Measurements from ENCODE around the gene ABAT. TPM values are rescaled to one million over a fixed set of nuclear protein-coding genes. Genes with fewer than 3 reads are reported as not detected.

The ABAT gene
- total and polyA plus RNA-seq, 10 of the 15 experiments (the other 5 are each of a cell fraction or from before 2014, with no cell fraction given), result 1.0 to 10.6 (median 1.9) TPM

GRCh38 chr16:8626946-8627345, 47.5 kb upstream of the ABAT start:
- TF ChIP-seq CREB1 (IDR thresholded peaks at IDR 0.05; ENCODE audit: low read depth), result no peak
- CTCF ChIA-PET, result no interaction called here
- H3K79me2 ChIP-seq (ENCODE audit: control insufficient read depth, insufficient read depth, low read length), result peaks cover 17% of the 10 kb centered on the region

GRCh38 chr16:8627456-8627855, 47.0 kb upstream of the ABAT start:
- ChIA-PET SMC1A (ENCODE audit: uncharacterized antibody, unreplicated experiment) (no interaction called here), CTCF (no interaction called here), RAD21 (ENCODE audit: unreplicated experiment) (no interaction called here), POLR2A (no interaction called here)
- Histone ChIP-seq H3K36me3 (ENCODE audit: control insufficient read depth in 2 of 2, insufficient read depth in 2 of 2, low read length in 1 of 2) (peaks cover 8 to 22% of the 10 kb centered on the region in 2 experiments), H3K9me3 (replicated peaks; ENCODE audit: control insufficient read depth, insufficient read depth, low read length) (no peaks in the 10 kb centered on the region), H3K9ac (ENCODE audit: control insufficient read depth, insufficient read depth, low read length) (no peak overlapping the region), H3K79me2 (ENCODE audit: control insufficient read depth, insufficient read depth, low read length) (peaks cover 12% of the 10 kb centered on the region), H4K20me1 (ENCODE audit: control insufficient read depth, insufficient read depth) (no peaks in the 10 kb centered on the region), H2AFZ (ENCODE audit: control insufficient read depth, low read depth, low read length) (no peak overlapping the region), H3K27me3 (replicated peaks in 1 of 2; ENCODE audit: control insufficient read depth in 2 of 2, insufficient read depth in 2 of 2, low read length in 1 of 2) (no peaks in the 10 kb centered on the region), H3K27ac (ENCODE audit: control insufficient read depth, insufficient read depth) (no peak overlapping the region), H3K4me1 (ENCODE audit: control insufficient read depth, insufficient read depth, low read length) (no peaks in the 10 kb centered on the region), H3K4me2 (ENCODE audit: control insufficient read depth, insufficient read depth) (no peak overlapping the region), H3K4me3 (no peak overlapping the region)
- in situ Hi-C loops (cut with MboI), result no loop called here
- TF ChIP-seq TARDBP (IDR thresholded peaks at IDR 0.05; ENCODE audit: borderline replicate concordance), result no peak
- no peak for TF ChIP-seq USF2 (IDR thresholded peaks at IDR 0.05; ENCODE audit: borderline replicate concordance, low read depth, low read length)
- TF ChIP-seq MAX (IDR thresholded peaks at IDR 0.05; ENCODE audit: low read depth, low read length), result no peak
- TF ChIP-seq CBX5 (IDR thresholded peaks at IDR 0.05; ENCODE audit: low read depth), result no peak
- TF ChIP-seq CEBPB (IDR thresholded peaks at IDR 0.05; ENCODE audit: borderline replicate concordance in 1 of 2, low read depth in 2 of 2, low read length in 2 of 2), result no peak
- TF ChIP-seq NKRF (conservative IDR thresholded peaks at IDR 0.05), result no peak
- no peak for TF ChIP-seq EGR1 (IDR thresholded peaks at IDR 0.05; ENCODE audit: borderline replicate concordance in 1 of 2, low read depth in 2 of 2, low read length in 2 of 2)
- no peak for TF ChIP-seq KLF5 (IDR thresholded peaks at IDR 0.05; ENCODE audit: partially characterized antibody)
- no peak for TF ChIP-seq GABPA (IDR thresholded peaks at IDR 0.05; ENCODE audit: low read depth)
- BruUV-seq (replicated peaks), result no TSS peak
- FAIRE-seq (no peak), ATAC-seq (no peak), DNase-seq (ENCODE audit: low read depth, low spot score) (no peak)
- intact Hi-C loops (cut with micrococcal nuclease; ENCODE audit: unreplicated experiment), result no loop called here
- 100% methylated on average over 4 of the region's 4 CpGs for WGBS (ENCODE audit: insufficient coverage, insufficient replicate concordance, low lambda C conversion rate, missing lambda C conversion rate)

More at GRCh38 chr16:8626946-8627345, 47.5 kb upstream of the ABAT start:
- ChIA-PET SMC1A (ENCODE audit: uncharacterized antibody, unreplicated experiment) (no interaction called here), POLR2A (no interaction called here), RAD21 (ENCODE audit: unreplicated experiment) (no interaction called here)
- no peak overlapping the region for H3K27ac ChIP-seq (ENCODE audit: control insufficient read depth, insufficient read depth)
- H3K4me1 ChIP-seq (ENCODE audit: control insufficient read depth, insufficient read depth, low read length), result no peaks in the 10 kb centered on the region
- ATAC-seq, result no peak
- intact Hi-C loops (cut with micrococcal nuclease; ENCODE audit: unreplicated experiment), result no loop called here
- no peak overlapping the region for H2AFZ ChIP-seq (ENCODE audit: control insufficient read depth, low read depth, low read length)
- H3K4me3 ChIP-seq, result no peak overlapping the region
- no peak for FAIRE-seq
- no peaks in the 10 kb centered on the region for H4K20me1 ChIP-seq (ENCODE audit: control insufficient read depth, insufficient read depth)
- peaks cover 8 to 22% of the 10 kb centered on the region in 2 experiments for H3K36me3 ChIP-seq (ENCODE audit: control insufficient read depth in 2 of 2, insufficient read depth in 2 of 2, low read length in 1 of 2)
- WGBS (ENCODE audit: insufficient coverage, insufficient replicate concordance, low lambda C conversion rate, missing lambda C conversion rate), result 94% methylated on average over 8 of the region's 8 CpGs
- DNase-seq (ENCODE audit: low read depth, low spot score), result no peak
- no peaks in the 10 kb centered on the region for H3K27me3 ChIP-seq (replicated peaks in 1 of 2; ENCODE audit: control insufficient read depth in 2 of 2, insufficient read depth in 2 of 2, low read length in 1 of 2)
- H3K4me2 ChIP-seq (ENCODE audit: control insufficient read depth, insufficient read depth), result no peak overlapping the region
- H3K9me3 ChIP-seq (replicated peaks; ENCODE audit: control insufficient read depth, insufficient read depth, low read length), result no peaks in the 10 kb centered on the region
- no TSS peak for BruUV-seq (replicated peaks)
- in situ Hi-C loops (cut with MboI), result no loop called here
- H3K9ac ChIP-seq (ENCODE audit: control insufficient read depth, insufficient read depth, low read length), result no peak overlapping the region

Data from GM12878 (cell line).